ENCODE results near the gene CFAP61.

DNA sequence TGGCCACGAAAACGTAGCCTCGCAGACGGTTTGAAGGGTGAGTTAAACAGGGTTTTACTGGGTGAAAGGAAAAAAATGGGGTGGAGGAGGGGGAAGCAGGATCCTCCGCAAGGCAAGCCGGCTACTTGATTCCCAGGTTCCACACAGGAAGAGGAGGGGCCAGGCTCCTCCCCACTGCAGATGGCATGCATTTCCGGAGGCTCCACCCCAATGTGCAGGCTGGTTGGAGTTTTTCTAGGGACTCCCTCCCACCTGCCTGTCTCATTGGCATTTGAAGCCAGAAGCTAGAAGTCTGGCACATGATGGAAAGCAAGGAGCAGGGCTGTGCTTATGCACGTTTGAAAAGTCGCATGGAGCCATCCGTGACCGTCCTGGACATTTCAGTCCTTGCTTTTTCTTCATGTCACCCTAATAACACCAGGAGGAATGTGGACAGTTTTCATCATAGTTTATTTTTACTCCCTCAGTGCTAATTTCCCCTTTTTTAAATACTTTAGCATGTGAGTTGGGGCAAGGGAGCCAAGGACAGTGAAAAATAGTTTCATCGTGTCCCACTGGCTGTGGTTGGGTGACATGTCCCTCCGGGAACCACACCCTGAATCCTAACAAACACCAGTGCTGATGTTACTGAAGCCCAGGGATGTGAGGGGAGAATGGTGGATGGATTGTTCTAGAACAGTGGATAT lies 215.5 kb downstream of the CFAP61 start:
- TF ChIP-seq POLR2A (IDR thresholded peaks at IDR 0.05) = no peak
- TF ChIP-seq, protein P1, sequence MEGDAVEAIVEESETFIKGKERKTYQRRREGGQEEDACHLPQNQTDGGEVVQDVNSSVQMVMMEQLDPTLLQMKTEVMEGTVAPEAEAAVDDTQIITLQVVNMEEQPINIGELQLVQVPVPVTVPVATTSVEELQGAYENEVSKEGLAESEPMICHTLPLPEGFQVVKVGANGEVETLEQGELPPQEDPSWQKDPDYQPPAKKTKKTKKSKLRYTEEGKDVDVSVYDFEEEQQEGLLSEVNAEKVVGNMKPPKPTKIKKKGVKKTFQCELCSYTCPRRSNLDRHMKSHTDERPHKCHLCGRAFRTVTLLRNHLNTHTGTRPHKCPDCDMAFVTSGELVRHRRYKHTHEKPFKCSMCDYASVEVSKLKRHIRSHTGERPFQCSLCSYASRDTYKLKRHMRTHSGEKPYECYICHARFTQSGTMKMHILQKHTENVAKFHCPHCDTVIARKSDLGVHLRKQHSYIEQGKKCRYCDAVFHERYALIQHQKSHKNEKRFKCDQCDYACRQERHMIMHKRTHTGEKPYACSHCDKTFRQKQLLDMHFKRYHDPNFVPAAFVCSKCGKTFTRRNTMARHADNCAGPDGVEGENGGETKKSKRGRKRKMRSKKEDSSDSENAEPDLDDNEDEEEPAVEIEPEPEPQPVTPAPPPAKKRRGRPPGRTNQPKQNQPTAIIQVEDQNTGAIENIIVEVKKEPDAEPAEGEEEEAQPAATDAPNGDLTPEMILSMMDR (IDR thresholded peaks at IDR 0.05) = no peak
